ENCODE data around the gene KBTBD12.

Gene KBTBD12

DNA sequence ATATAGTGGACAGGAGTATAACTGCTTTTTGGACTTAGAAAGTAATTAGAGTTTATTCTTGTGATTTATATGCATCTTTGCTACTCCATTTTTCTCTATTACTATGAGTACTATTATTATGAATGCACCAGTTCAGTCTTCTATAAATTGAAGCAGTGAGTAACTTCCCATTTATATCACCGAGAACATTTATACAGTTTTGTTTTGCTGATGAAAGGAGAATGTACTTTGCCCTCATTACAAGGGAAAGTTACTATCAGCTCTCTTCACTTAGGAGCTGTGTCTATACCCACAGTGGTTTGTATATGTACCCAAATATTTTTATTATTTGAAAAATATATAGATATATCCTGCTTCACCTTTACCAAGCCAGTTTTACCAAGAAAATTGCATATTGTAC, 5.7 kb downstream of the KBTBD12 start:
- H3K9ac ChIP-seq: no peak overlapping the region
- H3K36me3 ChIP-seq (ENCODE audit: insufficient read depth): no peaks in the 10 kb centered on the region
- no peaks in the 10 kb centered on the region for H4K20me1 ChIP-seq (ENCODE audit: insufficient read depth)
- no peak overlapping the region for H3K27ac ChIP-seq
- no peak overlapping the region for H3K4me2 ChIP-seq
- TF ChIP-seq, protein P1, sequence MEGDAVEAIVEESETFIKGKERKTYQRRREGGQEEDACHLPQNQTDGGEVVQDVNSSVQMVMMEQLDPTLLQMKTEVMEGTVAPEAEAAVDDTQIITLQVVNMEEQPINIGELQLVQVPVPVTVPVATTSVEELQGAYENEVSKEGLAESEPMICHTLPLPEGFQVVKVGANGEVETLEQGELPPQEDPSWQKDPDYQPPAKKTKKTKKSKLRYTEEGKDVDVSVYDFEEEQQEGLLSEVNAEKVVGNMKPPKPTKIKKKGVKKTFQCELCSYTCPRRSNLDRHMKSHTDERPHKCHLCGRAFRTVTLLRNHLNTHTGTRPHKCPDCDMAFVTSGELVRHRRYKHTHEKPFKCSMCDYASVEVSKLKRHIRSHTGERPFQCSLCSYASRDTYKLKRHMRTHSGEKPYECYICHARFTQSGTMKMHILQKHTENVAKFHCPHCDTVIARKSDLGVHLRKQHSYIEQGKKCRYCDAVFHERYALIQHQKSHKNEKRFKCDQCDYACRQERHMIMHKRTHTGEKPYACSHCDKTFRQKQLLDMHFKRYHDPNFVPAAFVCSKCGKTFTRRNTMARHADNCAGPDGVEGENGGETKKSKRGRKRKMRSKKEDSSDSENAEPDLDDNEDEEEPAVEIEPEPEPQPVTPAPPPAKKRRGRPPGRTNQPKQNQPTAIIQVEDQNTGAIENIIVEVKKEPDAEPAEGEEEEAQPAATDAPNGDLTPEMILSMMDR (conservative IDR thresholded peaks at IDR 0.05; ENCODE audit: low read depth, low read length): no peak
- no peaks in the 10 kb centered on the region for H3K27me3 ChIP-seq (ENCODE audit: insufficient read depth, low read depth)
- H3K4me1 ChIP-seq (ENCODE audit: low read depth, poor library complexity, severe bottlenecking): no peaks in the 10 kb centered on the region
- no peak overlapping the region for H3K4me3 ChIP-seq (IDR thresholded peaks at IDR 0.05; ENCODE audit: insufficient read depth, low read depth, low read length)
- H3K79me2 ChIP-seq (ENCODE audit: insufficient read depth, low read depth): no peaks in the 10 kb centered on the region
- H2AFZ ChIP-seq (ENCODE audit: low read depth): no peak overlapping the region

DNA sequence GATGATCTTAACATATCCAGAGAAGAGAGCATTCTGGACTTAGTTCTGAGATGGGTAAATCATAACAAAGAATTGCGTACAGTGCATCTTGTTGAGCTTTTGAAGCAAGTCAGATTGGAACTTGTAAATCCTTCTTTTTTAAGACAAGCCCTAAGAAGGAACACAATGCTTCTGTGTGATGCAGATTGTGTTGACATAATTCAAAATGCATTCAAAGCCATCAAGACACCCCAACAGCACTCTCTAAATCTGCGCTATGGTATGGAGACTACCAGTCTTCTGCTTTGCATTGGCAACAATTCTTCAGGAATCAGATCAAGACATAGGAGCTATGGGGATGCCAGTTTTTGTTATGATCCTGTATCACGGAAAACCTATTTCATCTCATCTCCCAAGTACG, 8.6 kb downstream of the KBTBD12 start:
- H3K27me3 ChIP-seq (ENCODE audit: insufficient read depth, low read depth): no peaks in the 10 kb centered on the region
- no peak overlapping the region for H3K4me3 ChIP-seq (IDR thresholded peaks at IDR 0.05; ENCODE audit: insufficient read depth, low read depth, low read length)
- no peaks in the 10 kb centered on the region for H3K36me3 ChIP-seq (ENCODE audit: insufficient read depth)
- H3K4me2 ChIP-seq: no peak overlapping the region
- H4K20me1 ChIP-seq (ENCODE audit: insufficient read depth): no peaks in the 10 kb centered on the region
- H3K9ac ChIP-seq: no peak overlapping the region
- H2AFZ ChIP-seq (ENCODE audit: low read depth): no peak overlapping the region
- no peaks in the 10 kb centered on the region for H3K79me2 ChIP-seq (ENCODE audit: insufficient read depth, low read depth)
- no peak overlapping the region for H3K27ac ChIP-seq
- TF ChIP-seq, protein P1 (conservative IDR thresholded peaks at IDR 0.05; ENCODE audit: low read depth, low read length): no peak
- H3K4me1 ChIP-seq (ENCODE audit: low read depth, poor library complexity, severe bottlenecking): no peaks in the 10 kb centered on the region

DNA sequence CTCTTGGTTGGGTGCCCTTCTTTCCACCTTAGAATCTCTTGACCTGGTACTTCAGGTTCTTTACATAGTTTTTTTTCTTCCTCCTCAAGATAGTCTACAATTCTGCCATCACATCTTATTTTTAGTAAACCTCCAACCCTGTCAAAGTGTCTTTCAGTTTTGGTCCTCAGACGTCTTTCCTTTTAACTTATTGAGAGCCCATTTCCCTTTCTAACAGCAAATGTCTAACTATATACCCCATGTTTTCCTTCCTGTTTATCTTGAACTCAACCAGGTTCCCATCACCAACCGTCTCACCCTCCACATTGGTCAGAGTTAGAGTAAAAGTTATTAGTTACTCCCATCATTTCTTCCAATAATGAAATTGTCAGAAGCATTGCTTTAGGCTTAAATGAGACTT, 10.4 kb downstream of the KBTBD12 start:
- no peak overlapping the region for H3K4me2 ChIP-seq
- no peaks in the 10 kb centered on the region for H3K79me2 ChIP-seq (ENCODE audit: insufficient read depth, low read depth)
- no peak overlapping the region for H2AFZ ChIP-seq (ENCODE audit: low read depth)
- no peaks in the 10 kb centered on the region for H3K36me3 ChIP-seq (ENCODE audit: insufficient read depth)
- TF ChIP-seq, protein P1 (conservative IDR thresholded peaks at IDR 0.05; ENCODE audit: low read depth, low read length): no peak
- no peaks in the 10 kb centered on the region for H4K20me1 ChIP-seq (ENCODE audit: insufficient read depth)
- no peak overlapping the region for H3K27ac ChIP-seq
- no peak overlapping the region for H3K4me3 ChIP-seq (IDR thresholded peaks at IDR 0.05; ENCODE audit: insufficient read depth, low read depth, low read length)
- no peaks in the 10 kb centered on the region for H3K4me1 ChIP-seq (ENCODE audit: low read depth, poor library complexity, severe bottlenecking)
- H3K9ac ChIP-seq: no peak overlapping the region
- H3K27me3 ChIP-seq (ENCODE audit: insufficient read depth, low read depth): no peaks in the 10 kb centered on the region

DNA sequence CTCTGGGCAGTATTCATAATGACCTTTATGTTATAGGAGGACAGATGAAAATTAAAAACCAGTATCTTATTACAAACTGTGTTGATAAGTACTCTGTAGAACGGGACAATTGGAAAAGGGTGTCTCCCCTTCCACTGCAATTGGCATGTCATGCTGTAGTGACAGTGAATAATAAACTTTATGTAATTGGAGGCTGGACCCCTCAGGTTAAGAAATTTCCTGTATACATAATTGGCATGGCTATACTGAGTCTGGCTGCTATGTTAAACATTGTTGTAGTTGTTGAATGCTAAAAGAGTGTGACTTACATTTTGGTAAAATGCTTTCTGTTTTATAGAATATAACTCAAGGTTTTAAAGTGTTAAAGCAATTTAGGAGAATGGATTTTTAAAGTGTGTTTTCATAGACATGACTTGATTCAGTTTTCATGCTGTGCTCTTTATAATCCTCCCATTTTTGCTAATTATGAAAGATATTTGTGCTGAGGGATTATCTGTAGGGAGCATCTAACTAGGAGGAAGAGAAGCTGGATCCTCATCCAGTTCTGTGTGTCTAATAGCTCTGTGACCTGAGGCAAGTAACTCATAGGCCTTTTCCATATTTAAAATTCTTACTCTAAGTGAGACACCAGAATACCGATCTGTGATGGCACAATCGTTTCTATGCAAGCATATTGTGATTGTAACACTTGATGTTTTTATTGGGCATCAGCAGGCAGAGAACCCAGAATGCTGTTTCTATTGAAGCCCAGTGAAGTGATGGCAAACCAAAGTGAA, 13.0 kb downstream of the KBTBD12 start:
- H3K4me3 ChIP-seq (IDR thresholded peaks at IDR 0.05; ENCODE audit: insufficient read depth, low read depth, low read length): no peak overlapping the region
- TF ChIP-seq, protein P1 (conservative IDR thresholded peaks at IDR 0.05; ENCODE audit: low read depth, low read length): no peak
- no peaks in the 10 kb centered on the region for H3K27me3 ChIP-seq (ENCODE audit: insufficient read depth, low read depth)
- H3K4me2 ChIP-seq: no peak overlapping the region
- H4K20me1 ChIP-seq (ENCODE audit: insufficient read depth): no peaks in the 10 kb centered on the region
- H3K36me3 ChIP-seq (ENCODE audit: insufficient read depth): no peaks in the 10 kb centered on the region
- H3K9ac ChIP-seq: no peak overlapping the region
- no peaks in the 10 kb centered on the region for H3K79me2 ChIP-seq (ENCODE audit: insufficient read depth, low read depth)
- no peak overlapping the region for H2AFZ ChIP-seq (ENCODE audit: low read depth)
- no peaks in the 10 kb centered on the region for H3K4me1 ChIP-seq (ENCODE audit: low read depth, poor library complexity, severe bottlenecking)
- no peak overlapping the region for H3K27ac ChIP-seq
